ENCODE measurements around the gene ARL5C.

DNA sequence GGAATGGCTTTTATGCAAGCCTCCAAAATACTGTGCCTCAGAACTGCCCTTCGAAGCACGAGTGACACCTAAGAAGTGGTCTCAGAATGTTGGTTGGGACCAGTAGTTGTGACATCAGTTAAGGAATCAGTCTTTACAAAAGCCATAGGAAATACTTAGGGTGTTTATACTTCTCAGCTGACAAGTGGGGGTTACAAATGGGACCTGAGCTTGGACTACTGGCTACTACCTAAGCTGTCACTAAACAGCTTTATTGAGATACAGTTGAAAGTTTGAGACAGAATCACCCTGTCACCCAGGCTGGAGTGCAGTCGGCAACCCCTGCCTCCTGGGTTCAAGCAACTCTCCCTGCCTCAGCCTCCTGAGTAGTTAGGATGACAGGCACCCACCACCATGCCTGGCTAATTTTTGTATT, 39.2 kb upstream of the ARL5C start:
- TF ChIP-seq PATZ1 (CRISPR knock-in tag; IDR thresholded peaks at IDR 0.05; ENCODE audit: borderline replicate concordance), result no peak
- TF ChIP-seq SNAI2 (CRISPR knock-in tag; IDR thresholded peaks at IDR 0.05), result no peak
- TF ChIP-seq CREB5 (CRISPR knock-in tag; IDR thresholded peaks at IDR 0.05; ENCODE audit: low read depth), result no peak
- TF ChIP-seq CSDC2 (CRISPR knock-in tag; IDR thresholded peaks at IDR 0.05), result no peak
- TF ChIP-seq, protein P1, sequence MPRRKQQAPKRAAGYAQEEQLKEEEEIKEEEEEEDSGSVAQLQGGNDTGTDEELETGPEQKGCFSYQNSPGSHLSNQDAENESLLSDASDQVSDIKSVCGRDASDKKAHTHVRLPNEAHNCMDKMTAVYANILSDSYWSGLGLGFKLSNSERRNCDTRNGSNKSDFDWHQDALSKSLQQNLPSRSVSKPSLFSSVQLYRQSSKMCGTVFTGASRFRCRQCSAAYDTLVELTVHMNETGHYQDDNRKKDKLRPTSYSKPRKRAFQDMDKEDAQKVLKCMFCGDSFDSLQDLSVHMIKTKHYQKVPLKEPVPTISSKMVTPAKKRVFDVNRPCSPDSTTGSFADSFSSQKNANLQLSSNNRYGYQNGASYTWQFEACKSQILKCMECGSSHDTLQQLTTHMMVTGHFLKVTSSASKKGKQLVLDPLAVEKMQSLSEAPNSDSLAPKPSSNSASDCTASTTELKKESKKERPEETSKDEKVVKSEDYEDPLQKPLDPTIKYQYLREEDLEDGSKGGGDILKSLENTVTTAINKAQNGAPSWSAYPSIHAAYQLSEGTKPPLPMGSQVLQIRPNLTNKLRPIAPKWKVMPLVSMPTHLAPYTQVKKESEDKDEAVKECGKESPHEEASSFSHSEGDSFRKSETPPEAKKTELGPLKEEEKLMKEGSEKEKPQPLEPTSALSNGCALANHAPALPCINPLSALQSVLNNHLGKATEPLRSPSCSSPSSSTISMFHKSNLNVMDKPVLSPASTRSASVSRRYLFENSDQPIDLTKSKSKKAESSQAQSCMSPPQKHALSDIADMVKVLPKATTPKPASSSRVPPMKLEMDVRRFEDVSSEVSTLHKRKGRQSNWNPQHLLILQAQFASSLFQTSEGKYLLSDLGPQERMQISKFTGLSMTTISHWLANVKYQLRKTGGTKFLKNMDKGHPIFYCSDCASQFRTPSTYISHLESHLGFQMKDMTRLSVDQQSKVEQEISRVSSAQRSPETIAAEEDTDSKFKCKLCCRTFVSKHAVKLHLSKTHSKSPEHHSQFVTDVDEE (CRISPR knock-in tag; IDR thresholded peaks at IDR 0.05), result no peak
- no peak for TF ChIP-seq RARB (CRISPR knock-in tag; IDR thresholded peaks at IDR 0.05)
- no peak for TF ChIP-seq PPARA (CRISPR knock-in tag; IDR thresholded peaks at IDR 0.05; ENCODE audit: borderline replicate concordance)
- no peak for TF ChIP-seq ZFP3 (CRISPR knock-in tag; IDR thresholded peaks at IDR 0.05)
- no peak for TF ChIP-seq ZFP30 (CRISPR knock-in tag; IDR thresholded peaks at IDR 0.05)
- TF ChIP-seq TCF4 (CRISPR knock-in tag; IDR thresholded peaks at IDR 0.05; ENCODE audit: borderline replicate concordance), result no peak
- TF ChIP-seq CSRNP3 (CRISPR knock-in tag; IDR thresholded peaks at IDR 0.05), result no peak; the same call in 1 of the 2 replicates
- no peak for TF ChIP-seq ISL1 (CRISPR knock-in tag; IDR thresholded peaks at IDR 0.05)
- no peak for TF ChIP-seq ZNF70 (CRISPR knock-in tag; IDR thresholded peaks at IDR 0.05)
- no peak for TF ChIP-seq ZNF8 (CRISPR knock-in tag; IDR thresholded peaks at IDR 0.05)
